Tibial nerve (tissue), 3 donors: ENCODE results near the gene PRSS22.

ENCODE experiments used
- CTCF ChIP-seq, 5 experiments: fragments of 200-600 bp in 3 of 5; fragments of 450-650 bp in 2 of 5; sonication (generic) in 3 of 5; IDR thresholded peaks; one replicate each; pipeline ENCODE4 v1.5.1; 2016 to 2019; ENCODE audit warnings: antibody characterized with exemption in 5 of 5, mild to moderate bottlenecking in 3 of 5, moderate library complexity in 2 of 5
- POLR2A ChIP-seq, 2 donors: fragments of 450-650 bp; IDR thresholded peaks; one replicate each; pipeline ENCODE4 v1.6.1; 2017; ENCODE audit warnings: antibody characterized with exemption in 2 of 2, mild to moderate bottlenecking in 2 of 2, moderate library complexity in 2 of 2

- TF ChIP-seq CTCF (IDR thresholded peaks at IDR 0.05) (no peak), POLR2A (IDR thresholded peaks at IDR 0.05) (no peak)
Measured at GRCh38 chr16:2819179-2819938, 38.6 kb downstream of the PRSS22 start.
